ENCODE measurements around the gene AGBL1.

AGBL1 gene

GRCh38 chr15:86595741-86596140, 516.1 kb downstream of the AGBL1 start:
- TF ChIP-seq SIN3A (IDR thresholded peaks at IDR 0.05; ENCODE audit: borderline replicate concordance, insufficient read depth, low read length) = no peak
- TF ChIP-seq POLR2AphosphoS5 (IDR thresholded peaks at IDR 0.05; ENCODE audit: low read depth, low read length) = no peak

- TF ChIP-seq TAF1 (IDR thresholded peaks at IDR 0.05; ENCODE audit: borderline replicate concordance, insufficient read depth, low read length) = no peak
Measured at GRCh38 chr15:86603466-86603865, 523.8 kb downstream of the AGBL1 start.

GRCh38 chr15:86608461-86609205, 529.0 kb downstream of the AGBL1 start:
- TF ChIP-seq FOXP2 (optimal IDR thresholded peaks at IDR 0.05; ENCODE audit: borderline replicate concordance, extremely low read depth, extremely low read length, insufficient read depth) = no peak
- no peak for TF ChIP-seq POLR2AphosphoS5 (IDR thresholded peaks at IDR 0.05; ENCODE audit: low read depth, low read length)
- no peak for TF ChIP-seq SIN3A (IDR thresholded peaks at IDR 0.05; ENCODE audit: borderline replicate concordance, insufficient read depth, low read length)
- TF ChIP-seq TAF1 (IDR thresholded peaks at IDR 0.05; ENCODE audit: borderline replicate concordance, insufficient read depth, low read length) = no peak
- TF ChIP-seq REST (IDR thresholded peaks at IDR 0.05; ENCODE audit: insufficient read depth in 1 of 2, low read depth in 2 of 2, low read length in 2 of 2) = no peak

GRCh38 chr15:86609275-86609674, 529.6 kb downstream of the AGBL1 start:
- no peak for TF ChIP-seq POLR2AphosphoS5 (IDR thresholded peaks at IDR 0.05; ENCODE audit: low read depth, low read length)
- no peak for TF ChIP-seq FOXP2 (optimal IDR thresholded peaks at IDR 0.05; ENCODE audit: borderline replicate concordance, extremely low read depth, extremely low read length, insufficient read depth)
- no peak for TF ChIP-seq TAF1 (IDR thresholded peaks at IDR 0.05; ENCODE audit: borderline replicate concordance, insufficient read depth, low read length)
- TF ChIP-seq REST (IDR thresholded peaks at IDR 0.05; ENCODE audit: insufficient read depth in 1 of 2, low read depth in 2 of 2, low read length in 2 of 2) = no peak
- no peak for TF ChIP-seq SIN3A (IDR thresholded peaks at IDR 0.05; ENCODE audit: borderline replicate concordance, insufficient read depth, low read length)

GRCh38 chr15:86610038-86610437, 530.4 kb downstream of the AGBL1 start:
- no peak for TF ChIP-seq FOXP2 (optimal IDR thresholded peaks at IDR 0.05; ENCODE audit: borderline replicate concordance, extremely low read depth, extremely low read length, insufficient read depth)

- no peak for TF ChIP-seq REST (IDR thresholded peaks at IDR 0.05; ENCODE audit: insufficient read depth in 1 of 2, low read depth in 2 of 2, low read length in 2 of 2)
- no peak for TF ChIP-seq TAF1 (IDR thresholded peaks at IDR 0.05; ENCODE audit: borderline replicate concordance, insufficient read depth, low read length)
- TF ChIP-seq FOXP2 (optimal IDR thresholded peaks at IDR 0.05; ENCODE audit: borderline replicate concordance, extremely low read depth, extremely low read length, insufficient read depth) = no peak
- no peak for TF ChIP-seq POLR2AphosphoS5 (IDR thresholded peaks at IDR 0.05; ENCODE audit: low read depth, low read length)
- TF ChIP-seq SIN3A (IDR thresholded peaks at IDR 0.05; ENCODE audit: borderline replicate concordance, insufficient read depth, low read length) = no peak
Measured at GRCh38 chr15:86611417-86612040, 531.9 kb downstream of the AGBL1 start.

All from PFSK-1 (cell line).